HT1080 (cell line): ENCODE data around the gene ZC3H13. TPM values are rescaled to one million over a fixed set of nuclear protein-coding genes. Genes with fewer than 3 reads are reported as not detected.
"Not testable (repeated sequence)": the region's sequence is repeated elsewhere in the genome, so short reads cannot be mapped to it uniquely, and the experiment has no call there.

Experiments
- DNase-seq: peaks from one replicate; pipeline ENCODE4 v3.0.0-alpha.2; 2015; ENCODE audit warnings: low read depth
- total RNA-seq: library from RNA; depleted of rRNA; stranded (reverse); fragments of >200 nt; shearing (Covaris generic); gene quantifications from 2 replicates; pipeline ENCODE4 v1.2.3, GENCODE V29; 2014

The ZC3H13 gene
- total RNA-seq, 1 experiment from 2014 or later = 19.8 TPM

- no peak for DNase-seq
These were observed 37.2 kb downstream of the ZC3H13 start for GRCh38 chr13:46015366-46015765.

- DNase-seq = peak; percentile 41
These were observed 40.1 kb downstream of the ZC3H13 start for GRCh38 chr13:46012404-46012803.

- DNase-seq = no peak
These were observed 42.4 kb downstream of the ZC3H13 start for GRCh38 chr13:46010148-46010547.

GRCh38 chr13:46008631-46009030, 43.9 kb downstream of the ZC3H13 start:
- no peak for DNase-seq

- DNase-seq = no peak
These were observed 45.7 kb downstream of the ZC3H13 start for GRCh38 chr13:46006688-46007452.

GRCh38 chr13:46004491-46004890, 48.1 kb downstream of the ZC3H13 start:
- DNase-seq = no peak

GRCh38 chr13:45996631-45997030, 55.9 kb downstream of the ZC3H13 start:
- DNase-seq = no peak

- DNase-seq = no peak
These were observed 57.3 kb downstream of the ZC3H13 start for GRCh38 chr13:45995245-45995644.

GRCh38 chr13:45994752-45995151, 57.8 kb downstream of the ZC3H13 start:
- no peak for DNase-seq

GRCh38 chr13:45989607-45990006, 62.9 kb downstream of the ZC3H13 start:
- DNase-seq = no peak

GRCh38 chr13:45981127-45981526, 71.4 kb downstream of the ZC3H13 start:
- DNase-seq = not testable (repeated sequence)

GRCh38 chr13:45975337-45975736, 77.2 kb downstream of the ZC3H13 start:
- DNase-seq = no peak

GRCh38 chr13:45974500-45974899, 78.0 kb downstream of the ZC3H13 start:
- DNase-seq = no peak

- no peak for DNase-seq
These were observed 85.0 kb downstream of the ZC3H13 start for GRCh38 chr13:45967589-45967988.

- DNase-seq = peak; percentile 7
These were observed 85.8 kb downstream of the ZC3H13 start for GRCh38 chr13:45966715-45967114.

GRCh38 chr13:45961468-45961867, 91.1 kb downstream of the ZC3H13 start:
- DNase-seq = no peak

- DNase-seq = no peak
These were observed 97.4 kb downstream of the ZC3H13 start for GRCh38 chr13:45954836-45955800.

- no peak for DNase-seq
These were observed 99.5 kb downstream of the ZC3H13 start for GRCh38 chr13:45953082-45953481.

GRCh38 chr13:45951724-45952123, 100.8 kb downstream of the ZC3H13 start:
- no peak for DNase-seq

- no peak for DNase-seq
These were observed 101.4 kb downstream of the ZC3H13 start for GRCh38 chr13:45951166-45951565.

GRCh38 chr13:45950386-45951000, 102.1 kb downstream of the ZC3H13 start:
- DNase-seq = no peak

GRCh38 chr13:45949161-45949560, 103.4 kb downstream of the ZC3H13 start:
- DNase-seq = no peak
